Adrenal gland (tissue), 12 donors: ENCODE results near the gene FAM174C. TPM values are rescaled to one million over a fixed set of nuclear protein-coding genes. Genes with fewer than 3 reads are reported as not detected.

ENCODE experiments used
- DNase-seq, 7 donors: peaks; one replicate each; pipeline ENCODE4 v3.0.0-alpha.2; 2019 to 2020
- H3K27ac ChIP-seq, 5 donors: fragments of 200-600 bp; sonication (generic) in 4 of 5; 1 replicate in 3 of 5; 2 replicates in 2 of 5; pipeline versions ENCODE4 v1.5.1 to v1.8.0; 2016 to 2020; ENCODE audit warnings: mild to moderate bottlenecking in 1 of 5
- H3K27me3 ChIP-seq: fragments of 200-600 bp; 2 replicates; pipeline ENCODE4 v1.8.0; 2021
- H3K36me3 ChIP-seq, 2 donors: fragments of 200-600 bp; replicated peaks in 1 of 2; 1 replicate in 1 of 2; 2 replicates in 1 of 2; pipeline versions ENCODE4 v1.5.1 to v1.8.0; 2018 to 2022
- H3K4me1 ChIP-seq, 2 donors: fragments of 200-600 bp; replicated peaks in 1 of 2; 1 replicate in 1 of 2; 2 replicates in 1 of 2; pipeline versions ENCODE4 v1.5.1 to v1.8.0; 2018 to 2021
- H3K4me3 ChIP-seq, 4 donors: fragments of 200-600 bp; sonication (generic) in 3 of 4; one replicate each; pipeline ENCODE4 v1.5.1; 2016 to 2018
- H3K9me3 ChIP-seq, 3 donors: fragments of 200-600 bp; sonication (generic) in 1 of 3; replicated peaks in 1 of 3; 1 replicate in 2 of 3; 2 replicates in 1 of 3; pipeline versions ENCODE4 v1.5.1 to v1.8.0; 2016 to 2021
- CTCF ChIP-seq, 6 experiments: fragments of 450-650 bp in 4 of 6; fragments of 200-600 bp in 2 of 6; sonication (generic) in 1 of 6; IDR thresholded peaks; 1 replicate in 5 of 6; 2 replicates in 1 of 6; pipeline versions ENCODE4 v1.5.1 to v1.8.0; 2016 to 2021; ENCODE audit warnings: antibody characterized with exemption in 6 of 6, mild to moderate bottlenecking in 2 of 6, moderate library complexity in 1 of 6
- POLR2A ChIP-seq, 2 donors: fragments of 450-650 bp; IDR thresholded peaks; one replicate each; pipeline ENCODE4 v1.6.1; 2017; ENCODE audit warnings: antibody characterized with exemption in 2 of 2, mild to moderate bottlenecking in 2 of 2, moderate library complexity in 1 of 2
- WGBS, 4 donors: extraction: QIAGEN DNeasy Blood & Tissue Kit in 2 of 4; methylation state at CpG; one replicate each; pipeline versions ENCODE4 v1.1.5 to v1.1.7; 2013 to 2017; 5-methylcytosine and 5-hydroxymethylcytosine counted together
- intact Hi-C, 2 donors: fragments of 100-400 bp; cut with DNase I; formaldehyde crosslinking; loops; one replicate each; pipeline versions ENCODE4 v1.14.1 to v1.15.0; 2022 to 2023
- polyA plus RNA-seq, 3 donors: library from polyadenylated mRNA; stranded (reverse); fragments of 200-250 nt in 2 of 3; fragments of 350-450 nt in 1 of 3; fragmentation: Illumina TruSeq in 1 of 3; extraction: RNeasy Lipid Tissue Mini Kit (QIAGEN cat#74804) in 1 of 3; gene quantifications; one replicate each; pipeline ENCODE4 v1.2.3, GENCODE V29; 2013 to 2014
- total RNA-seq, 9 donors: library from RNA; depleted of rRNA in 4 of 9; stranded (reverse); fragments of >200 nt in 4 of 9; fragments of 120-200 nt in 1 of 9; fragmentation: NEBNext Ultra II Directional in 1 of 9; extraction: Animal tissue kit (Norgen Biotek cat#: 25700) in 1 of 9; gene quantifications; one replicate each; pipeline versions ENCODE4 v1.1.0 to v1.2.4, GENCODE V29; 2013 to 2023
- donor health status: healthy with polysubstance abuse.
- donor health status: Bipolar disorder and iron deficiency.
- donor health status: DM: yes; HTN: yes; CAD: no.
- donor health status: DM: no; HTN: no; CAD: no.
- donor health status: DM: no; HTN: no; CAD: no.
- donor health status: DM: yes; HTN: yes; CAD: no.

FAM174C gene
- total and polyA plus RNA-seq, 12 donors = 3.8 to 279 (median 86.5) TPM

GRCh38 chr19:1263188-1263587 is 12.1 kb upstream of the FAM174C start:
- 83 to 94% (median 92%) methylated on average over 3 to 5 of the region's 5 CpGs for WGBS, 4 donors
- intact Hi-C loops = no loop called here
- Histone ChIP-seq H3K4me3 (no peak overlapping the region), H3K36me3 (peaks cover 0 to 2% of the 10 kb centered on the region in 2 donors), H3K27me3 (no peaks in the 10 kb centered on the region), H3K4me1 (peaks cover 65 to 74% of the 10 kb centered on the region in 2 donors), H3K27ac (peak overlapping the region in 3 of 5 donors; percentile 88 to 93 (median 93)), H3K9me3 (no peaks in the 10 kb centered on the region)
- TF ChIP-seq CTCF (IDR thresholded peaks at IDR 0.05) (no peak), POLR2A (IDR thresholded peaks at IDR 0.05) (no peak)
- DNase-seq = peak in 1 of 7 donors; percentile 22

GRCh38 chr19:1264801-1265614 is 10.3 kb upstream of the FAM174C start:
- Histone ChIP-seq H3K27me3 (no peaks in the 10 kb centered on the region), H3K4me1 (peaks cover 57 to 65% of the 10 kb centered on the region in 2 donors), H3K9me3 (no peaks in the 10 kb centered on the region), H3K4me3 (peak overlapping the region in 1 of 4 donors; percentile 70), H3K27ac (peak overlapping the region in 4 of 5 donors; percentile 71 to 100 (median 86)), H3K36me3 (no peaks in the 10 kb centered on the region)
- TF ChIP-seq POLR2A (IDR thresholded peaks at IDR 0.05) (no peak), CTCF (IDR thresholded peaks at IDR 0.05) (no peak)
- WGBS, 4 donors = 50 to 88% (median 71%) methylated on average over 3 to 26 of the region's 26 CpGs
- DNase-seq = peak; percentile 79 to 93 (median 90)
- intact Hi-C loops = no loop called here

GRCh38 chr19:1265615-1266128 is 9.7 kb upstream of the FAM174C start:
- intact Hi-C loops = loop anchor here in 1 of 2 donors (2.0 kb wide), 1 partner anchor 21 kb away; no protein-coding TSS in a partner anchor
- H3K36me3 ChIP-seq = peaks cover 0 to 2% of the 10 kb centered on the region in 2 donors
- no peaks in the 10 kb centered on the region for H3K9me3 ChIP-seq
- 0 to 15% (median 4%) methylated on average over 2 to 28 of the region's 28 CpGs for WGBS, 4 donors
- peaks cover 57 to 65% of the 10 kb centered on the region in 2 donors for H3K4me1 ChIP-seq
- H3K4me3 ChIP-seq = peak overlapping the region in 2 of 4 donors; percentile 23 to 70
- no peaks in the 10 kb centered on the region for H3K27me3 ChIP-seq
- peak; percentile 62 to 89 (median 76) for DNase-seq
- peak overlapping the region in 4 of 5 donors; percentile 71 to 100 (median 86) for H3K27ac ChIP-seq
- TF ChIP-seq CTCF (IDR thresholded peaks at IDR 0.05) = no peak
- no peak for TF ChIP-seq POLR2A (IDR thresholded peaks at IDR 0.05)
